ENCODE measurements around the gene RPS5.

RPS5 gene

DNA sequence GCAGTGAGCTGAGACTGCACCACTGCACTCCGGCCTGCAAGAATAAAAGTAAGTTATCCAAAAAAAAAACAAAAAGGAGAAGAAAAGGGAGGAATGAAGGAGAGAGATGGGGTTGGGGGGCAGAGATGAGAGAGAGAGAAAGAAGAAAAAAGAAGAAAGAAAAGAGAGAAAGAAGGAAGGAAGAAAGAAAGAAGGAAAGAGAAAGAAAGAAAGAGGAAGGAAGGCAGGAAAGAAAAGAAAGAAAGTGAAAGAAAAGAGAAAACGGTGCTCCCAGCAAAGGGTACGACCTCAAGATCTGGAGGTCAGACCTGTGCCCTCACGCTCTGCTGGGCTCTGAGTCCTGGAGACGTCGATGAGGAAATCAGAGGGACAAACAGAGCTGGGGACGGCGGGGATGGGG is 37.5 kb upstream of the RPS5 start:
- DNase-seq (ENCODE audit: low spot score), result no peak
- in situ Hi-C loops (cut with MboI; ENCODE audit: low pct_unique_long_range_greater_than_20kb, low sequenced_read_pairs, unreplicated experiment), result no loop called here
- TF ChIP-seq, protein P1, sequence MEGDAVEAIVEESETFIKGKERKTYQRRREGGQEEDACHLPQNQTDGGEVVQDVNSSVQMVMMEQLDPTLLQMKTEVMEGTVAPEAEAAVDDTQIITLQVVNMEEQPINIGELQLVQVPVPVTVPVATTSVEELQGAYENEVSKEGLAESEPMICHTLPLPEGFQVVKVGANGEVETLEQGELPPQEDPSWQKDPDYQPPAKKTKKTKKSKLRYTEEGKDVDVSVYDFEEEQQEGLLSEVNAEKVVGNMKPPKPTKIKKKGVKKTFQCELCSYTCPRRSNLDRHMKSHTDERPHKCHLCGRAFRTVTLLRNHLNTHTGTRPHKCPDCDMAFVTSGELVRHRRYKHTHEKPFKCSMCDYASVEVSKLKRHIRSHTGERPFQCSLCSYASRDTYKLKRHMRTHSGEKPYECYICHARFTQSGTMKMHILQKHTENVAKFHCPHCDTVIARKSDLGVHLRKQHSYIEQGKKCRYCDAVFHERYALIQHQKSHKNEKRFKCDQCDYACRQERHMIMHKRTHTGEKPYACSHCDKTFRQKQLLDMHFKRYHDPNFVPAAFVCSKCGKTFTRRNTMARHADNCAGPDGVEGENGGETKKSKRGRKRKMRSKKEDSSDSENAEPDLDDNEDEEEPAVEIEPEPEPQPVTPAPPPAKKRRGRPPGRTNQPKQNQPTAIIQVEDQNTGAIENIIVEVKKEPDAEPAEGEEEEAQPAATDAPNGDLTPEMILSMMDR (IDR thresholded peaks at IDR 0.05; ENCODE audit: extremely low read depth, insufficient read depth, missing control alignments), result no peak

DNA sequence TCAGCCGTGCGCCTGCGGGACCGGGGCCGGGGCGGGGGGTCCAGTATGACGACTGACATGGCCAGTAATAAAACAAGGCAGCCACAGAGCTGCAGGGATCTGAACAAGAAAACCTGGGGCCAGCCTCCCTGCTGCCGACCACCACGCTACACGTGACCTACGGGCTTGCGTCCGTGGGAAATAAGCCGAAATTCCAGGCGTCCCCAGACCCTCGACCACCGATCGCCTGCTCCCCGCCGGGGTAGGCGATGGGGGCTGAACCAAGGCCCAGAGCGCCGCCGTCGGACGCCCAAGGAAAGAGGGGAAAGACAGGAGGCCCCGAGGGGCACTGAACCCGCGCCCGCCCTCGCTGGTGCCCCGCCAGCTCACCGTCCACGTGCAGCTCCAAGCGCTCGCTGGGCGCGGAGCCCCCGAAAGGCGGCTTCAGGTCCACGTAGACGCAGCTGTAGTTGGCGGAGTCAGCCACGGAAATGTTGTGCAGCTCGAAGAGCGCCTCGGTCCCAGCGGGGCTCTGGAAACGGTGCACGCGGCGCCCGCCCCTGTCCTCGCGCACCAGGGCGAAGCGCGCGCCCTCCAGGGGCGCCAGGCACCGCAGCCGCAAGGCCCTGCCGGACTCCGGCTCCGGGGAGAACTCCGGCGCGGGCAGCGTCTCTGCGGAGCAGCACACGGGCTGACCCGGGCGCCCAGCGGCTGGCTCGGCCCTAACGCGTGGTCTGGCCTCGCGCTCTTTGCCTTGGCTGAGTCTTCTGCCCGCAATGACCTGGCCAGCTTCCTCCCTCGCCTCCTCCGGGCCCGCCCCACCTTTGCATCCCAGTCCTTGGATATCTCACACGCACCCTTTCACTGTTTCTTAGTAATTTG is 36.8 kb upstream of the RPS5 start:
- TF ChIP-seq, protein P1 (IDR thresholded peaks at IDR 0.05; ENCODE audit: extremely low read depth, insufficient read depth, missing control alignments), result no peak
- in situ Hi-C loops (cut with MboI; ENCODE audit: low pct_unique_long_range_greater_than_20kb, low sequenced_read_pairs, unreplicated experiment), result no loop called here
- DNase-seq (ENCODE audit: low spot score), result no peak

DNA sequence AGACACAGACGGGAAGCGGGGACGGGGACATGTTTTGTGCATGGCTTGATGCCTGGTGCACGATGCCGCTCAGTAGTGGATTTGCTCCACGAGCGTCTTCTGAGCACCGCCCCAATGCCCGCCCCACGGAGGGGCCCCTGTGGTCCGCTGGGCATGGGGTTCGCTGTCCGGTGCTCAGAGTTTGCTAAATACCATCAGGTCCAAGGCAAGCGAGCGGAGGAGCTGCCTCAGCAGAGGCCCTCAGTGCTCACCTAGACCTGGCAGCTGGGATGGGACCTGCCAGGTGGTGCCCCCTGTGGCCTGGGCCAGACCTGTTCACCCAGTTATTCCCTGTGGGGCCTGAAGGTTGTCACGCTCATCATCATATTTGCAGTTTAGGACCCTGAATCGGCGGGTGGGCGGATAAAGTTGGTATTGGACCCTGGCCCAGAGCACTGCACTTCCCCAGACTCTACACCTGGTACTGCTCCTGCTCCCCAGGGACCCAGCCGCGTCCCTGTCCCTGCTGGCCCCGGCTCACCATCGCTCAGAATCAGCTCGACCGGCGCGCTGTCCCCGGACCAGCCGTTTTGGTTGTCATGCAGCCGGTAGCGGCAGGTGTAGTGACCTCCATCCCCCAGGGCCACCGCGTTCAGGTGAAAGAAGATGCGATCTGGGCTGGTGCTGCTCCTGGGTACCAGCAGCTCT is 36.1 kb upstream of the RPS5 start:
- in situ Hi-C loops (cut with MboI; ENCODE audit: low pct_unique_long_range_greater_than_20kb, low sequenced_read_pairs, unreplicated experiment), result no loop called here
- DNase-seq (ENCODE audit: low spot score), result no peak
- TF ChIP-seq, protein P1 (IDR thresholded peaks at IDR 0.05; ENCODE audit: extremely low read depth, insufficient read depth, missing control alignments), result no peak

DNA sequence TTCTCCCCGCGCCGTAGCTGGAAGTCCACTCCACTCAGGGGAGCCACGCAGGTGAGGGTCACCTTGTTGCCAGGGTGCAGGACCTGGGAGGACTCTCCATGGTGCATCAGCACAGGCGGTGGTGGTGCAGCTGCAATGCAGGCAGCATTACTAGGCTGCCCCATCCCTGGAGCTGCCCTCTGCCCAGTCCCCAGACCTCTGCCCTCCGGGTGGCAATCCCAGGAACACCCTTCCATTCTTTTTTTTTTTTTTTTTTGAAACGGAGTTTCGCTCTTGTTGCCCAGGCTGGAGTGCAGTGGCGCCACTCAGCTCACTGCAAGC is 35.6 kb upstream of the RPS5 start:
- in situ Hi-C loops (cut with MboI; ENCODE audit: low pct_unique_long_range_greater_than_20kb, low sequenced_read_pairs, unreplicated experiment), result no loop called here
- TF ChIP-seq, protein P1 (IDR thresholded peaks at IDR 0.05; ENCODE audit: extremely low read depth, insufficient read depth, missing control alignments), result no peak
- DNase-seq (ENCODE audit: low spot score), result no peak

DNA sequence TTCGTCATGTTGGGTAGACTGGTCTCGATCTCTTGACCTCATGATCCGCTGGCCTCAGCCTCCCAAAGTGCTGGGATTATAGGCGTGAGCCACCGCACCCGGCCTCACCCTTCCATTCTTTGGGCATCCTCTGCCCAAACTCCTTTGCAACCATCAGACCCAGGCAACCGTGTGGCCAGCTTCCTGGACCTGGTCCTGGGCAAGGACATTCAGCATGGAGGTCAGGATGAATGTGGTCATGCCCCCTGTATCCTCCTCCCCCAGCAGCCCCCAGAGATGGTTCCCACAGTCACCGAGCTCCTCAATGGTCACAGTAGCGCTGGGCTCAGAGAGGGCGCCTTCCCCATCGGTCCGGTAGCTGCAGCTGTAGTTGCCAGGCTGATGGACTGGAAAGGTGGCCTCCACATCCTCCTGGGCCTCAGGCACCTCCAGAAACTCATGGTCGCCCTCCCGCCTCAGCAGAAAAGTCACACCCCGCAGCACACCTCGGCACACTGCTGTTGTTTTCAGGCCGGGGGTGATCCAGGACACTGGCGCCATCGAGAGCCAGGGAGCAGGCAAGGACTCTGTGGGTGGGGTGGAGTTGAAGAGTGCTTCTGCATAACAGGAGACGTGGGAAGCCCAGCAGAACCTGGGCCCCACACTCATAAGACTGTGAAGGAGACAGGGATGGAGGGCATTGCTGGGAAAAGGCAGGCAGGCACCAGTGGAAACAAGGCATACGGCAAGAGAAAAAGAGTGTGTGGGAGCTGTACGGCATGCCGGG is 34.9 kb upstream of the RPS5 start:
- DNase-seq (ENCODE audit: low spot score), result no peak
- TF ChIP-seq, protein P1 (IDR thresholded peaks at IDR 0.05; ENCODE audit: extremely low read depth, insufficient read depth, missing control alignments), result no peak
- in situ Hi-C loops (cut with MboI; ENCODE audit: low pct_unique_long_range_greater_than_20kb, low sequenced_read_pairs, unreplicated experiment), result no loop called here

DNA sequence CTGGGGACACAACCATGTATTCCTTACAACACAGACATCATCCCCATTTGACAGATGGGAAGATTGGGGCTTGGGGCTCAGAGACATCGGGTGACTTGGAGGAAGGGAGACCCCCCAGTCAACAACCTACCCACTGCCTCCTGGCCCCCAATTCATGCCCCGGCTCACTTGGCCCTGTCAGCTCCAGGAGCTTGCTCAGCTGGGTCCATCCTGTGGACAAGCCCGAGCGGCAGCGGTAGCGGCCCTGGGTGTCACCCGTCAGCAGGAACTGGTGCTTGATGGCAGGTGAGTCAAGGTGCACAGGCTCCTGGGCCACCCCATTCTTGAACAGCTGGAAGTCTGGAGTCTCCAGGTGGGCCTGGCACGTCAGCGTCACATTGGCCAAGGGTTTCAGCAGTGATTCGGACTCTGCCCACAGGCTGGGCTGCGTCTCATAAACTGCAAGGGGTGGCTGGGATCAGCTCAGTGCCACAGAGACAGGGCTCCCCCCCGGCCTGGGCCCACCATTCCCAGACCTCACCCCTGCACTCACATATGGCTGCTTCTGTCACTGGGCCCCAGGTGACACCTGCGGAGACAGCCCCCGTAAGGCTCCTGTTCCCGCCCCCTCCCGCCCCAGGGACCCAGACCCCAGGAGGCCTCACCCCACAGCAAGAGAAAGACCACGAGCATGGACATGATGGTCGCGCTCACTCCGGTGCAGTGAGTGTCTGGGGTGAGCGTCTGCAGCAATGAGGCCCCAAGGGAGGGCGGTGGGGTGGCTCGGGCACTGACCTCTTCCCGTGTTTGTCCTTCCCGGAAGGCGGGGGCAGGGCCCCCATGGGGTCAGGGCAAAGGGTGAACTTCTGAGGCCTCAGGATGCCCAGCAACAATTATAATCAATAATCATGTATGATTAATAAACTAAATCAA is 34.1 kb upstream of the RPS5 start, which contains the start of gene A1BG:
Gene A1BG, minus strand, starts transcription at position 733 of the 912 bp plus-strand sequence. Its CDS starts 55 bp downstream, at position 678.
- TF ChIP-seq, protein P1 (IDR thresholded peaks at IDR 0.05; ENCODE audit: extremely low read depth, insufficient read depth, missing control alignments), result no peak
- in situ Hi-C loops (cut with MboI; ENCODE audit: low pct_unique_long_range_greater_than_20kb, low sequenced_read_pairs, unreplicated experiment), result no loop called here
- DNase-seq (ENCODE audit: low spot score), result no peak

All from GM13977 (cell line).